ENCODE results near the gene HS6ST3. TPM values are rescaled to one million over a fixed set of nuclear protein-coding genes. Genes with fewer than 3 reads are reported as not detected.

Gene HS6ST3
- total RNA-seq, 6 donors from 2014 or later = 0.03 to 1.0 (median 0.22) TPM; not detected in 1

DNA sequence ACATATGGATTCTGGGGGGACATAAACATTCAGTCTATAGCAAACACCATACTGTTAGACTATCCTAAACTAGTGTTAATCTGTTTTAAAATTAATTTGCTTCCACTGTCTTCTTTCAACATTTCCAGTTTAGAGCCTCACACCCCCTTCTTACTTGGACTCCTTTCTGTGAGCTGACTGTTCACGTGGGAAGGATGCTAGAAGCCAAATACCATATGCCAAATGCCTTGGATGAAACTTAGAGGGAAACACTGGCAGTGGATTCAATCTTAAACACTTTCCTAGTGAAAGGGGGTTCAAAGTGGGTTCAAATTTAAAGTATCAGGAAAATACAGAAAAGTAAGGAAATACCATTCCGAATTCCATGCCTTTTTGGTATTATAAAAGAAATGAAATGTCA, 113.6 kb downstream of the HS6ST3 start:
- Histone ChIP-seq H3K27ac (no peak overlapping the region), H3K9me3 (no peaks in the 10 kb centered on the region), H3K4me1 (no peaks in the 10 kb centered on the region), H3K4me3 (no peak overlapping the region), H3K36me3 (no peaks in the 10 kb centered on the region), H3K27me3 (no peaks in the 10 kb centered on the region)
- no peak for ATAC-seq (ENCODE audit: low FRiP score in 2 of 2)
- no peak for DNase-seq
- WGBS, 2 donors = 75 to 76% methylated on average over 2 of the region's 2 CpGs
- TF ChIP-seq EP300 (IDR thresholded peaks at IDR 0.05) (no peak), POLR2A (IDR thresholded peaks at IDR 0.05) (no peak), POLR2AphosphoS5 (IDR thresholded peaks at IDR 0.05) (no peak)
- TF ChIP-seq, protein P1, sequence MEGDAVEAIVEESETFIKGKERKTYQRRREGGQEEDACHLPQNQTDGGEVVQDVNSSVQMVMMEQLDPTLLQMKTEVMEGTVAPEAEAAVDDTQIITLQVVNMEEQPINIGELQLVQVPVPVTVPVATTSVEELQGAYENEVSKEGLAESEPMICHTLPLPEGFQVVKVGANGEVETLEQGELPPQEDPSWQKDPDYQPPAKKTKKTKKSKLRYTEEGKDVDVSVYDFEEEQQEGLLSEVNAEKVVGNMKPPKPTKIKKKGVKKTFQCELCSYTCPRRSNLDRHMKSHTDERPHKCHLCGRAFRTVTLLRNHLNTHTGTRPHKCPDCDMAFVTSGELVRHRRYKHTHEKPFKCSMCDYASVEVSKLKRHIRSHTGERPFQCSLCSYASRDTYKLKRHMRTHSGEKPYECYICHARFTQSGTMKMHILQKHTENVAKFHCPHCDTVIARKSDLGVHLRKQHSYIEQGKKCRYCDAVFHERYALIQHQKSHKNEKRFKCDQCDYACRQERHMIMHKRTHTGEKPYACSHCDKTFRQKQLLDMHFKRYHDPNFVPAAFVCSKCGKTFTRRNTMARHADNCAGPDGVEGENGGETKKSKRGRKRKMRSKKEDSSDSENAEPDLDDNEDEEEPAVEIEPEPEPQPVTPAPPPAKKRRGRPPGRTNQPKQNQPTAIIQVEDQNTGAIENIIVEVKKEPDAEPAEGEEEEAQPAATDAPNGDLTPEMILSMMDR (IDR thresholded peaks at IDR 0.05) = no peak

DNA sequence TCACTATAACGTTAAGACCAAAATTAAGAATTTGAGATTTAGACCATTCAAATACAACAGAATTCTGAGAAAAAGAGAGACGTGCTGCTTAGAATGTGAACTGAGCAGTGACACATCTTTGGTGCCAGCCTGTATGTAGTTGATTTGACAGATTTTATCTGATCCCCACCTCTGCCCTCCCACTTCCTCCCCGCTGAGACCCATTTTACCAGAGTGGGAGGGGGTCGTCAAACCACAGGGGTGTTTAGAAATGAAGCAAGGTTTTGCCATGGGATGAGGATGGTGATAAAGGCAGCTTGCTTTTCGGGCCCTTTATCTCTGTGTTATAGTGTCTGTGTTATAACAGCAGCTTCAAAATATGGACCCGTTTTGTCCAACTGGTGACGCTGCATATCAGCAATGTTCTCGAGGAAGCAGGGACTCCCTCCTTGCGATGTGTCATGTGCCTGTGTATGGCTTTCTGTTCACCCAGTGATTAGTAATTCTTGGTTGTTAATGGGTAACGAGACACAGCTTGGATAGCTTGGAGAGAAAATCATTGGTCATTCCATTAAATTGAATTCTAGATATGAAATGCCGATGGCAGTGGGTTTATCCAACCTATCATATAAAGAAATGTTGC, 125.0 kb downstream of the HS6ST3 start:
- no peak overlapping the region for H3K4me3 ChIP-seq
- DNase-seq (no peak), ATAC-seq (ENCODE audit: low FRiP score in 2 of 2) (no peak)
- H3K9me3 ChIP-seq = no peaks in the 10 kb centered on the region
- no peak overlapping the region for H3K27ac ChIP-seq
- TF ChIP-seq EP300 (IDR thresholded peaks at IDR 0.05) = no peak
- no peaks in the 10 kb centered on the region for H3K4me1 ChIP-seq
- no peaks in the 10 kb centered on the region for H3K36me3 ChIP-seq
- no peaks in the 10 kb centered on the region for H3K27me3 ChIP-seq
- 66 to 68% methylated on average over 11 of the region's 11 CpGs for WGBS, 2 donors

DNA sequence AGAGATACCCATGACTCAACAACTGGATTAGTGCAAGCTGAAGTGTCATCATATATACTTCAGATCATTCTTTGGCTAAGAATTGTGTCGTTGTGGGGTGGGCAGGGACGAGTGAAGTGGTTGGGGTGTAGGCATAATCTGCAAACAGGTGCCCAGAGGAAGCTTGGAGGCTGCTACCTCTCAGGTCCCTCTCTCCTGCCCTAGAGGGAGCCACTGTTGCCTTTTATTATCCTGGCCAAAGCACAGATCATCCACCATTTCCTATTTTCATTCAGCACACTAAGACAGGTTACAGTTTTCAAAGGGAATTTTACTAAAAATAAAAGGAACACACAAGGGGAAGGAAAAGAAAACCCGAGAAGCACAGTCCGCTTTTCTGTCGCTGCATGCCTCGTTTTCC, 126.6 kb downstream of the HS6ST3 start:
- ATAC-seq (ENCODE audit: low FRiP score in 2 of 2) (no peak), DNase-seq (no peak)
- H3K4me3 ChIP-seq = no peak overlapping the region
- no peaks in the 10 kb centered on the region for H3K4me1 ChIP-seq
- no peaks in the 10 kb centered on the region for H3K36me3 ChIP-seq
- H3K9me3 ChIP-seq = no peaks in the 10 kb centered on the region
- no peak overlapping the region for H3K27ac ChIP-seq
- no peaks in the 10 kb centered on the region for H3K27me3 ChIP-seq
- 82 to 89% methylated on average over 6 of the region's 6 CpGs for WGBS, 2 donors
- TF ChIP-seq POLR2A (IDR thresholded peaks at IDR 0.05) (no peak), POLR2AphosphoS5 (IDR thresholded peaks at IDR 0.05) (no peak), EP300 (IDR thresholded peaks at IDR 0.05) (no peak)
- TF ChIP-seq, protein P1 (IDR thresholded peaks at IDR 0.05) = no peak

DNA sequence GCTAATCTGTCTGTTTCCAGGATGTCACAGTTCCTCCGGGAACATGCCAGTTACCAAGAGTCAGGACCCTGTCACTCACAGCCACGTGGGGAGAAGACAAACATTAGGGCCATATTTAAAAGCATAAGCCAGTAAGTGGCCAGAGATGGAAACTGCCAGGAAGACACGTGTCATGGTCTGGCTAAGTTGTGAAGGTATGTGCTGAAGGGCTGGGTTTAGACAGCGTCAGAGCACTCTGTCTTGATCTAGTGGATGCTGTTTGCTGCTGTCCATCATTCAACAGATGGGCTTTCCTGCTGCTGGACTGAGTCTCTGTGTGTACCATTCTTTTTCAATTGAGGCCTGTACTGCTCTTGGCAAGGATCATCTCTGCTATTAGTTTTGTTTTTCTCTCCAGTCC, 128.6 kb downstream of the HS6ST3 start:
- WGBS, 2 donors = 41 to 51% methylated on average over 4 of the region's 4 CpGs
- Histone ChIP-seq H3K27ac (no peak overlapping the region), H3K27me3 (no peaks in the 10 kb centered on the region), H3K9me3 (no peaks in the 10 kb centered on the region), H3K4me1 (no peaks in the 10 kb centered on the region), H3K36me3 (no peaks in the 10 kb centered on the region), H3K4me3 (no peak overlapping the region)
- DNase-seq (no peak), ATAC-seq (ENCODE audit: low FRiP score in 2 of 2) (no peak)
- TF ChIP-seq, protein P1 (IDR thresholded peaks at IDR 0.05) = no peak
- no peak for TF ChIP-seq POLR2AphosphoS5 (IDR thresholded peaks at IDR 0.05)
- TF ChIP-seq POLR2A (IDR thresholded peaks at IDR 0.05) = no peak
- no peak for TF ChIP-seq EP300 (IDR thresholded peaks at IDR 0.05)

DNA sequence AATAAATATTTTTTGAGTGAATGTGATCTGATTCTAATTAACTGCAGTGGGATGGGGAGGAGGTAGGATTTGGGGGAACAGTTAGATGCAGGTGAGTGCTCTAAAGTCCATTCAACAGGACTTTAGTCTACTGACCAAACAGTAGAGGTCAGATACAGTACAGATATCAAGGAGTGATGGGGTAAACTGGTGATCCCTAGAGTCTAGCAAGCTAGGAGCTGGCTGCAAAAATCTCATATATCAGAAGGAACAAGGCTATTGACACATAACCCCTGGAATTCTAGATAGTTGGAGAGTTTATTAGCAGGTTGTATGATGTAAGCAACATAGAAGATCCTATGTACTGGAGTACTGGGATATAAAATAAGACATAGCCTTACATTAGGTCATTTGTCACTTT, 131.6 kb downstream of the HS6ST3 start:
- H3K4me3 ChIP-seq = no peak overlapping the region
- H3K27ac ChIP-seq = no peak overlapping the region
- no peaks in the 10 kb centered on the region for H3K9me3 ChIP-seq
- ATAC-seq (ENCODE audit: low FRiP score in 2 of 2) = no peak
- no peaks in the 10 kb centered on the region for H3K27me3 ChIP-seq
- TF ChIP-seq POLR2AphosphoS5 (IDR thresholded peaks at IDR 0.05) = no peak
- TF ChIP-seq, protein P1 (IDR thresholded peaks at IDR 0.05) = no peak
- no peak for TF ChIP-seq EP300 (IDR thresholded peaks at IDR 0.05)
- no peak for TF ChIP-seq POLR2A (IDR thresholded peaks at IDR 0.05)
- no peaks in the 10 kb centered on the region for H3K4me1 ChIP-seq
- no peak for DNase-seq
- no peaks in the 10 kb centered on the region for H3K36me3 ChIP-seq

Measured in upper lobe of left lung (tissue), 6 donors.